HG03025 (cell line): ENCODE data around the gene FAM222B.

Source experiments
- ATAC-seq: cut with Tn5 transposase; IDR thresholded peaks from one replicate; pipeline ENCODE4 v1.9.1; 2021; ENCODE audit warnings: mild to moderate bottlenecking, moderate library complexity; ENCODE audit not compliant: unreplicated experiment, low FRiP score

Gene FAM222B

GRCh38 chr17:28719021-28719433 lies 123.6 kb downstream of the FAM222B start:
- no peak for ATAC-seq

- ATAC-seq = no peak
These were observed 124.1 kb downstream of the FAM222B start for GRCh38 chr17:28718333-28719020.

DNA sequence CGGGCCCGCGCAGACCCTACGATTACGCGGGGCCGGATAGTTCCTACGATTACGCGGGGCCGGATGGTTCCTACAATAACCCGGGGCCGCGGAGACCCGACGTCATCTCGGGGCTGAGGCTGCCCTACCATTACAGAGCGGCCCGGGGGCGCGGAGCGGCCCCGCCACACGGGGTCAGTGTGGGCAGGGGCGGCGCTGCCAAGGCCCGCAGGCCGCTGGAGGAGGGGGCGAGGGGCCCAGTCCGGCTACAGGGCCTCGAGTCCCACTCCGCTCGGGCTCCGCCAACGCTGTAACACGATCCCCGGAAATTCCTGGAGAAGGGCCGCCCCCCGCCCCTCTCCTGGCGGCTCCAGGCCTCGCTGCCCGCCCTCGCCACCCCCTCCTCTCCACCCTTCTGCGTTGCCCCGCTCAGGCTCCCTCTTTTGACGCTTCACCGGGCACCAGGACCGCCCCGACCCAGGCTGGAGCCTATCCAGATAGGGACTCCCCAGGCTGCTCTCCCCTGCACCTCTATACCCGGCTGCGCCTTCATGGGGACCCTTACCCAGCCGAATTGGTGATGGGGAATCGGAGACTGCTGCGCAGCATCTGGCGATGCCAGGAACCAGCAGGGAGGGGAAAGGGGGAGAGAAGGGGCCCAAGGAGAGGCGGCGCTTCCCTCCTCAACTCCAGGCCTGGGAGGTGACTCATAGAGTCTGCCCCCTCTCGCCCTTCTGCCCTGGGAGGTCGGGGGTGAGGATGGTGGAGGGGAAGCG lies 124.8 kb downstream of the FAM222B start, which contains the start of gene RAB34:
TSS of gene RAB34 (minus strand) at position 291 of the 755 bp plus-strand sequence. CDS start 602 bp downstream, outside the sequence.
- ATAC-seq = no peak

- no peak for ATAC-seq
These were observed 125.6 kb downstream of the FAM222B start for GRCh38 chr17:28716740-28717577.

DNA sequence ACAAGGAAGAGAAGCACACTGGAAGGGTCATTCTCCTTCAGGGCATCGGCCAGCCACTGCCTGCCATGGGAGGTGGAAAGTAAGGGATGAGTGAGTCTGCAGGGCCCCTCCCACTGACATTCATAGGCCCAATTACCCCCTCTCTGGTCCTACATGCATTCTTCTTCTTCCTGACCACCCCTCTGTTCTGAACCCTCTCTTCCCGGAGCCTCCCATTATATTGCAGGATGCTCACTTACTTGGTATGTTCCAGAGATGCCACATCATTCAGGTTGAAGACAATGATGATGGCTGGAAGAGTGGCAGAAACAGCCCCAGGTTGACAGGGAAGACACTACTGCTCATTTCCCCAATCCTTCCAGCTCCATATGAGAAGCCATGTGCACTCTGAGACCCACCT lies 127.4 kb downstream of the FAM222B start:
- ATAC-seq = no peak

GRCh38 chr17:28714281-28714680 lies 128.3 kb downstream of the FAM222B start:
- ATAC-seq = no peak

DNA sequence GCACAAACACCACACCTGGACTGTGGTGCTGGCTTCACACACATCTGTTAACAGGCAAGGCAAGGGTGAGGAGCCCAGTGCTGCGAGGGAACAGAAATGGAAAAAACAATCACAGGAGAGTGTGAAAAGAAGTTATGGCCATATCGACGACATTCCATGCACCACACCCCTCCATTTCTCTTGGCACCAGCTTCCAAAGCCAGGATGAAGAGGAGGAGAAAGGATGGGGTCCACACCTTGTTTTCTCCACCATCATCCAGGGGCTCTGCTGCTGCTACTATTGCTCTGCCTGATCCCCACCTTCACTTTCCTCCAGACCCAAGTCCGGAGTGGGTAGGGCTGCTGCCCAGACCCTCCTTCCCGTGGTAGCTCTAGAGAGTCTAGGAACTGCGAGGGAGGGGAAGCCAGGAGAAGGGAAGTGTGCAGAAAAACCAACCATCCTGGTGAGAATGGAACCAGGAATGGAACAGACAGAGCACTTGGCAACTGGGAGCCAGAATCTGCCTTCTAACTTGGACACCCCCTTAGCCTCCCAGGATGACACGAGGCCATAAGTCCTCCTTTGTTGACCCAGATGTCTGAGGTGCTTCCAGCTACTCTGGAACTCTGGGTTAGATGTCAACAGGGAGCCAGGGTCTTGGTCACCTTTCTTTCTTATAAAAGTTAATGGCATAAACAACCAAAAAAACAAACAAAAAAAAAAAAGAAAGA lies 129.7 kb downstream of the FAM222B start:
- ATAC-seq = no peak

DNA sequence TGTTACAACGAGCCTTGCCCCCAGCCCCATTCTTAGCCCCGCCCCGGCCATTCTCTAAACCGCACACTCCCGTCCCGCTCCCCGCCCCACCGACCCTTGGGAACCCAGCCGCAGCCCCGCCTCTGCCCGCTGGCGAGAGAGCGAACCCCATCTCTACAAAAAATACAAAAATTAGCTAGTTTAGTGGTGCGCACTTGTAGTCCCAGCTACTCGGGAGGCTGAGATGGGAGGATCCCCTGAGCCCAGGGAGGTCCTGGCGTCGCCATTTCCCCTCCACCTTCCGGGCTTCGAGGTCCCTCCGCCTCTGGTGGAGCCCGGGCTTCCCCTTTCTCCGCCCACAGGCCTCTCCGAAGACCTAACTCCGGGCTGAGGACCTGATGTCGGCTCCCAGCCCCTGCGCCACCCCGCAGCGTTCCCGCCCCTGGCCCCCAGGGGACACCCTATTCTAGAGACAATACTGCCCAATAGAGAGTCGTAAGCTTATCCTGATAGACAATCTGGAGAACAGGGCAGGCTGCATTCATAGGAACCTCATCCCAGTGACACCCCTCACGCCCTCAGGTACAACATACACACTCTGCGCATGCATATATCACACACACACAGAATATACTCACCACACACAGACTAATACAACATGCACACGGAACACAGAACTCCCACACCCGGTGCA lies 130.4 kb downstream of the FAM222B start:
- ATAC-seq = no peak

DNA sequence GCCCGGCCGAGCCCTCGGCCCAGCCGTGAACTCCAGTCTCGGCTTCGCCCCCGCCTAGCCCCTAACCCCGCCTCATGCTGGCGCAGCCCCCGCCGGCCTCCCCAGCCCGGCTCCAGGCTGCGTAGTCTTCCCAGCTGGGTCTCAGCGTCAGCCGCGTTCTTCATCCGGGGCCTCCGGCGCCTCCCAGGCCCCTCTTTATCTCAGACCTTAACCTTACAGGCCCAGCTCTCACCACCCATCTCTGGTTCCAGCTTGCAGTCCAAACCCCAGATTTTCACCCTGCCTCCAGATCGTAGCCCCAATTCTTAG lies 130.9 kb downstream of the FAM222B start, which contains the start of gene PROCA1:
TSS of gene PROCA1 (minus strand) at position 166 of the 309 bp plus-strand sequence. CDS start 228 bp downstream, outside the sequence.
- ATAC-seq = no peak

DNA sequence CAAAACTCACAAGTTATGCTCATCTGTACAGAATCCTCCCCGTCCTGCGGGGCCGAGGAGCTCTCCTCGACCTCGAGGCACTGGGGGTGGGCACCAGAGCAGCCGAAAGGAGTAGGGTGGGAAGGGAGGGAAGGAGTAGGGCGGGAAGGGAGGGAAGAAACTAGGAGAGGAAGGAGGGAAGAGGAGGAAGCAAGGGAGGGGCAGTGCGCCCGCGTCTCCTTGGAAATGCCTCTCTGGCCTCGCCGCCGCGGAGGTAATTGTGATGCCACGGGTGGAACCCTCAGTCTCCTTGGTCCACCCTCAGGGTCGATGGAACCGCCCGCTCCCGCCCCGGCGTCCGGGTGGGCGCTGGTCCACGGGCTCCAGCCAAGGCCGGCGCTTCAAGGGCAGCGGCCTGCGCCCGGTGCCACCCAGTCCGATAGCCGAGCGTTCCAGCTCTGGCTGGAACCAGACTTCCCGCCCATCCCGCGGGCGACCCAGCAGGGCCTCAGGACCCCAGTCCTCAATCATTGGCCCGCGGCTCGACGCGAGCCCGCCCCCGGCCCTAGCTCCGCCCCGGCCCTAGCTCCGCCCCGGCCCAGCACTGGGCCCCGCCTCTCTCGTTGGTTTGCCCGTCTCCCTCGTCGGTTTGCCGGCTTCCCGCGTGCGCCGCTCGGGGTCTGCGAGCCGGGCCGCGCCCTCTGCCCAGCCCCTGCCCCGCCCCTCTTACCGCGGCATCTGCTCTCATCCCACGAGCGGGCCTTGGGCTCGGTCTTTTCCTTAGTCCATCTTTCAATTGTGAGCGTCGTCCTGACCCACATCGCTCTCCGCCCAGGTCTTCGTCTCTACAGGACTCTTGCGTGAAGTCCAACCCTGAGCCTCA lies 131.5 kb downstream of the FAM222B start:
- no peak for ATAC-seq

DNA sequence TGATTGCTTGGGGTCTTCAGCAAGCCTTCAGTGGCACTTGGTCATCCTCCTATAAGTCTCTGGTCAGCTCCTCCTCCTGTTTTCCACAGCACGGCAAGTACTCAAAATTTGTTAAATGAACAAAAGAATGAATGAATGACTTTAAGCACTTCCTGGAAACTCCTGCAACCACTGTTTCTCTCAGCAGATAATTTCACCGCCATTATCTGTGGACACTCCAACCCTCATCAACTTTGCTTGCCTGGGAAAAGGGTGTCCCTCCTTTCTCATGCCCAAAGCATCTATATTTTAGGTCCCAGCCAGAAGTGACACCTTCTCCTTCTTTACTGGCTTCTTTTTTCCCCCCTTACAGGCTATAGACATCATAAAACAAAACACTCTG lies 135.3 kb downstream of the FAM222B start:
- no peak for ATAC-seq

GRCh38 chr17:28706471-28707338 lies 135.9 kb downstream of the FAM222B start:
- no peak for ATAC-seq
